COLO668 (cell line): Measurements from ENCODE around the gene FKBP2.
A peak's percentile ranks its signal among the peaks of the same experiment; 100 is the strongest.

Experiments used
- DNase-seq: peaks from one replicate; lab custom pipeline; 2025; ENCODE audit not compliant: unreplicated experiment; lab: John Stamatoyannopoulos, UW

The FKBP2 gene

GRCh38 chr11:64284048-64284961 lies 43.4 kb downstream of the FKBP2 start, which contains the start of gene BAD:
BAD (minus strand) TSS chr11:64284665; CDS start chr11:64284368, 297 bp downstream.
- DNase-seq = peak; percentile 94

GRCh38 chr11:64284962-64285884 lies 44.3 kb downstream of the FKBP2 start, which contains the start of gene GPR137:
GPR137 (plus strand) TSS chr11:64285848; CDS start chr11:64286525, 677 bp downstream.
- peak; percentile 91 for DNase-seq

GRCh38 chr11:64285885-64286800 lies 45.2 kb downstream of the FKBP2 start:
- DNase-seq = peak; percentile 71

GRCh38 chr11:64286801-64287159 lies 45.9 kb downstream of the FKBP2 start:
- DNase-seq = no peak

GRCh38 chr11:64287676-64288352 lies 46.9 kb downstream of the FKBP2 start:
- DNase-seq = no peak

- DNase-seq = no peak
Observed at GRCh38 chr11:64288353-64288750, 47.5 kb downstream of the FKBP2 start.

- DNase-seq = no peak
Observed at GRCh38 chr11:64289002-64289564, 48.2 kb downstream of the FKBP2 start.

- DNase-seq = no peak
Observed at GRCh38 chr11:64290352-64291261, 49.7 kb downstream of the FKBP2 start.

- DNase-seq = no peak
Observed at GRCh38 chr11:64291262-64291751, 50.4 kb downstream of the FKBP2 start, which contains the start of gene KCNK4. KCNK4 (plus strand) TSS chr11:64291302; CDS start chr11:64293019, 1,717 bp downstream.

GRCh38 chr11:64291752-64292459 lies 51.0 kb downstream of the FKBP2 start:
- DNase-seq = no peak

GRCh38 chr11:64292460-64293254 lies 51.8 kb downstream of the FKBP2 start:
- no peak for DNase-seq
